SK-N-DZ (cell line): Measurements from ENCODE around the gene SEMA3A.

Experiments
- DNase-seq: peaks from one replicate; pipeline ENCODE4 v3.0.0-alpha.2; 2015; ENCODE audit warnings: low spot score

Gene SEMA3A

DNA sequence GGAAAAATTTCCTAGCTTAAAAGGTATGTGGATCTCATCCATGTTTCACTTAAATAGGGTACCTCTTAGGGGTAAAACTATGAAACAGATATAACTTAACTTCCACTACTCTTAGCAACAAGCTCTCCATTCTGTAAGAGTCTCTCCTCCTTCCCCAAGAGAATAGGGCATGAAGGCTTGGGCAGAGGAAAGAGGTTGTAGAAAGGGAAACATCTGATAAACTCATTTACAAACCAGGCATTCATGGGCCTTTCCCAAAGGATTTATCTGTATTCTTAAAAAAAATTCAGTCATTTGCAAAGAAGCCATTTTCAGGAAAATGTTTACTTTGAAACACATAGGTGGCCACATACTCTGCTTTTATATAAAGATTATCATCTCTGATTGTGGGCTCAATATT lies 82.7 kb downstream of the SEMA3A start:
- no peak for DNase-seq

DNA sequence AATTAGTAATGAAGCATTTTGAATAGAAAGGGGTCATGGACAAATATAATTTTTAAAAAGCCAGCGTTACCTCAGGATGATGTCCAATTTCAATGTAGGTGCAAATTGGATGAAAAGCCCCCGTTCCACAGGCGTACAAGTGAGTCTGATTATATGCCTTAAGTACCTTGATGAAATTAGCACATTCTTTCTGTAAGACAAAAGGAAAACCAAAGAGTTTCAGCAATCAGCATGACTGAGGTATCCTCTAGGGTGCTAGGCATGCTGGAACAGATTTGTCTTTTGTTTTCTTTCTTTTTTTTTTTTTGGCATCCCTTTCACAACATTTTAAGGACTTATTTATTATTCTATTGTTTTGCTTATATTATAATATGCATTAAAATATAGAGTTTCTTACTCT lies 84.2 kb downstream of the SEMA3A start:
- DNase-seq = no peak

DNA sequence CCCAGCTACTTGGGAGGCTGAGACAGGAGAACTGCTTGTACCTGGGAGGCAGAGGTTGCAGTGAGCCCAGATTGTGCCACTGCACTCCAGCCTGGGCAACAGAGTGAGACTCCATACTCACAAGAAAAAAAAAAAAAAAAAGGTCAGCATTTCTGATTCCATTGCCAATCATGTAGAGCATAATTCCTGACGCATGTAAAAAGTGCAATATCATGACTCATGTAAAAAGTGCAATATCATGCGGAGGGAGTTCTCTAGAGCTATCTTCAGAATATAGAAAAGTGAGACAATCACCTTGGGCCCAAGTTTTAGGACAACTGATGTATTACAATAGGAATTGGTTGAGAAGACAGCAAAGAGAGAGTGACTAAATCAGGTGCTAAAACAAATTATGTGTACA lies 85.8 kb downstream of the SEMA3A start:
- no peak for DNase-seq

DNA sequence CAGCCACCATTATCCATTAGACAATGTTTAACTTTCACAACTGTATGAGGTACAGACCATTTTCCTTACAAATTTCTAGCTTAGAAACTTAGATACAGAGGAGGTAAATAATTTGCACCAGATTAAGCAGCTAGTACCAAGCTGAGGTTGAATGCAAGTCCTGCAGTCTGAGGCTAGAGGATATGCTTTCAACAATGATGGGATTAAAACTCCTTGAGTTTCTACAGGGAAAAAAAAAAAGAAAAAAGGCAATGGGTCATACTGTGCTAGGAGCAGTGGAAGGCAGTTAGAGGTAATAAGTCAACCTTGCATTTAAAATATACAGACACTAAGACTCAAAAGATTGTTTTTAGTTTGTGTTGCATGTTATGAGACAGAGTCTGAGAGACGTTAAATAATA lies 86.5 kb downstream of the SEMA3A start:
- no peak for DNase-seq

DNA sequence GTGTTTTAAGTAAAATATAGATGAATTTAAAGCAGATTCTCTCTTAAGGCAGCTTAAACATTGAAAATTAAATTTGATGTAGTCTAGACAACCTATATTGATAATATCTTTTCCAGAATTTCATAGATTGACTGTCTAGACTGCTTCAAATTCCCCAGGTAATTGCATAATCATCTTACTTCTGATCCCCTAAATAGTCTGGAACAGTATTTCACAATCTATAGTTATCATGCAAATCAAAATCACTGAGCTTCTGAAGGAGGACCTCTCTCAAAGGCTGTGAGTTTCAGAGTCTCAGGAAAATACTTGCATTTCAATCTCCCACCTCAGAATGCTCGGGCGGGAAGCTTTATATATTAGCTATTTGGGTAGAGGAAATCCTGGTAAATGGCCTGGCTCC lies 87.3 kb downstream of the SEMA3A start:
- no peak for DNase-seq

DNA sequence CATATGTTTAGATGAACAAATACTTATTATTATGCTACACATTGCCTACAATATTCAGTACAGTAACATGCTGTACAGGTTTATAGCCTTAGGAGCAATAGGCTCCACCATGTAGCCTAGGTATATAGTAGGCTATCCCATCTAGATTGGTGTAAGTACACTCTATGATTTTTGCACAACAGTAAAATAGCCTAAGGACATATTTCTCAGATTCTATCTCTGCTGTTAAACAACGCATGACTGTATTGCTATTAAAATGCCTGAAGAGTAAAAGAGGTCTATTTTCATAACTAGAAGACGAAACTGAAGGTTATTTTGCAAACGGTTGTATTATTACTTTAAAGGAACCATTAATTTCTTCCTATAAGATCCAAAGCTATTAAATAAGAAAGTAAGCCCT lies 88.3 kb downstream of the SEMA3A start:
- DNase-seq = no peak

DNA sequence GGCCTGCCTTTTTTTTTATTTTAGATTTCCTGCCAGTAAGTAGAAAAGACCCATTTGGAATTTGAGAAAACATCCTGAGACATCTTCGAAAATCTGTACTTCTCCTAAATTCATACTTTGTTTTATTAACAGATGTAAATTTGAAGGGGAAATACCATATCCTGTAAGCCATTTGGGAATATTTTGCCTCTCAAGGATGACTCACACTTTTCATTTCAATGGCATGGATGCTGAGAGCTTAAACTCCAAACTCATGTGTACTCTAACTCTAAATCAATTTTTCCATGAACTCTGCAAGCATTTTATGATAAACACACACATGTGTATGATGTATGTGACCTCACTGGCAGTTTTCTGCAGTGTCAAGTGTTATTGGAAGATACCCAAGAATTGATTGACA lies 89.0 kb downstream of the SEMA3A start:
- no peak for DNase-seq

DNA sequence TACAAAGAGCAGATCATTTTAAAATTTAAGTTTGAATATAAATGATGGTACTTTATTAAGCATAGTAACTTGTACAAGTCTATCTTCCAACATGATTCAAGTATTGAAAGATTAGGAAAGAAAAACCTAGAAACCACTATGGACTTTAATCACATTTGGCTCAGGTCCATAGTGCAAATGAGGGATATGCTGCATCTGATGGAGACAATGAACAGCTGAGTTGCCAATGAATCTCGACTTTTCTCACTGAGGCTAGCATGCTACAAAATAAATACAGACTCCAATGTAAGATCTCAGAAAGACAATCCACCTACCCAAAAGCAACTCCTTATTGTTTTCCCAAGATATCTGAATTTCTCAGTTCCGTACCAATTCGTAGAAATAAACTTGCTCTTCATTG lies 89.8 kb downstream of the SEMA3A start:
- no peak for DNase-seq

DNA sequence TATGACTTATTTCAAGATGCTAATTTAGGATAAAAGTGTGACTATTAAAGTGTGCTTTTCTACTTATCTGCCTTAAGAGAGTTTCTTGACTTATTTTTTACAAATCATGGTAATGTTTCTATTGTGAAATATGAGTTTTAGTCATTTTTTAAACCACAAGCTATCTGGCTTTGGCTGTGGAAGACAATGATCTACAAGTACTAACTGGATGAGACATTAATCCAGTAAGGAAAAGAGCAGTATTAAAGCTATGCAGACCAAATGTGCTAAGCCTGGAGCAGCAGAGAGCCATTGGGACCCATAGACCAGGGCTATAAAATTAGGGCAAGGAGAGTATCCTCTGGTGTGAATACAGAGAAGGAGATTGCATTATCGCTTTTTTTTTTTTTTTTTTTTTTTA lies 92.4 kb downstream of the SEMA3A start:
- DNase-seq = no peak

DNA sequence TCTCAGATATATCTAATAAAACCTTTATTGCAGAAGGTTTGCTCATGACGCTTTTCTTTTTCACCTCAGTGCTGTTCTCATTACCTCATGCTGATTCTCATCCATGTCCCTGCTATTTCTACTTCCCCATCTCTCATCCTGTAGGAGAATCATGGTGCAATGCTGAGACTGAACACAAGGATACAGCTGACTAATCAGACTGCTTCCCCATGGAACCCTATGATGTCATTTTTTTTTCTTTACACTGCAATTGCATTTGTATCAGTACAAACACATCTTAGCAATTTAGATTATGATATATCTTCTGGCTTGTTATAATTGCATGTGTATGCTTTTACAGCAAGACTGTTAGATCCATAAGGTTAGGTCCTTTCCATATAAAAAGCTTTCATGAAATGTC lies 93.7 kb downstream of the SEMA3A start:
- no peak for DNase-seq

DNA sequence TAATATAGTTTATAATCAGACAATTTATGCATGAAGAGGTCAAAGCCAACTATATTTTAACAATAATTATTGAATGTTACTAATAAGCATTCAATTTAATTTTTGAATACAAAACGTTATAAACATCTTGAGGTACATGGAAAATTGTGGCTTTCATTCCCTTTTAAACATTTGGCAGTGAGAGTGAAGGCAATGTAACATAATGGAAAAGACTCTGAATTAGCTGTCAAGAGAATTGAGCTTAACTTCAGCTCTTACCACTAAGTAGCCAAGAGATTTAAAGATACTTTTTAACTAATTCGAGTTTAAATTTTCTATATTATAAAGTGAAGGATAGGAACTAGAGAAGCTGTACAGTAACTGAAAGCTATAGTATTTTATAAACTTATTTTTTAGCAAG lies 98.6 kb downstream of the SEMA3A start:
- DNase-seq = no peak

DNA sequence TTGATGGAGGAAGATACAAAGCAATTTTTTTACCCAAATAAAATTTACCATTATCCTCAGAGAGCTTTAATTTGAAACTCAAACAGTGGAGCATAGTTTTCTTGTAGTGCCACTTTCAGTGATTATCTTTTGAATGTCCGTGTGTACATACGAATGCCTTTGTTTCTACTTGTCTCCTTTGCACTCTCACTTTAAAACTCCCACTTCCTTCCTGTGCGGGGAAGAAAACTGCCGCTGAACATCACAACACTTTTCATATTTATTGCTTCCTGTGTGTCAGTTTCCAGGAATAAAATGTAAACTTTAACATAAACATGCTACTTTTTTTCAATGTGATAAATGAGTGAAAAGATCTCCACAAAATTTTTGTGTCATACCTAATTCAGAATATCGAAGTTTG lies 102.4 kb downstream of the SEMA3A start:
- DNase-seq = no peak

DNA sequence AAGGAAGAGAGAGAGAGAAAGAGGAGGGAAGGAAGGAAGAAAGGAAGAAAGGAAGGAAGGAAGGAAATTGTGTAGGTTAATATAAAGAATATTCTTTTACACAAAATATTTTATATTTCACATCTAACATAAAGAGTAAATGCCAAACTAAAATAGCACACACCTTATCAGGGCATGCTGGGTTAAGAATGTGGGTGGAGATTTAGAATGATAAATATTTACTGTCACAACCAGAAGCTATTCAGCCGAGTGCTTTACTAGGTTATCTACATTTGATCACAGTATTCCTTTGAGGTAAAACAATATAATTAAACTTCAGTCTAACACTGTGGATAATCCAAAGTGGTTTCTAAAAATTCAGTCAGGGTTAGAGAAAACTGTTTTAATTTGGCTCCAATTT lies 103.3 kb downstream of the SEMA3A start:
- DNase-seq = no peak

DNA sequence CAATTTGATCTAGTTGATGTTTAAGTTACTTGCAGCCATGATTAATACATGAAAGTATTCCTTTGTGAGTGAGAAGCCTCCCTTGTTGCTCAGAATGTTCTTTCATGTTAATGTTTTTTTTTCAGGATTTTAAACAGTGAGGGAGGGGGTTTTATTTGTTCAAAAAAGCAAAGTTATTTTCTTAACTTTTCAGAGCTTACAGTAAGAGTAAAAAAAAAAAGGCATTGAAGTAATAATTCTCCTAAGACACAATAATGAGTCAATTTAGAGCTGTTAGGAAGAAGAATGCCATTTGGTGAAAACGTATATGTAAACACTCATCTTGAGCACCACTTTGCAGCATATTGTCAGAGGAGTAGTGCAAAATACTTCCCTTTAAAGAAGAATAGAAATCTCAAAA lies 105.8 kb downstream of the SEMA3A start:
- DNase-seq = no peak

DNA sequence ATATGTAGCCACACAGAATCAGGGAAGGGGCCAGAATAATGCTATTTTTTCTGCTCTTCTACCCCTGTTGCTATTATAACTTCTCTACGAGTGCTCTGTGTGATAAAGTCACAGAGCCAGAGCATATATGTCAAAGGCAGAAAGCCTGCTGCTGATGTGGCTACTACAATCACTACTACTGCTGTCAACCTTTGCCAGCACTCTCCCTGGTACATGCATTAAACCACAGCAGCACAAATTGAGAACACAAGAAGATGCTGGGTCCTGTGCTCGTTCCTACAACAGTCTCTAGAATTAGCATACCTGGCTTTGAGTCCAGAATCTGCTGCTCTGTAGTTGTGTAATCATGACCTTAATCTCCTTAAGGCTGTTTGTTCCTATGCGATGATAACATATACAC lies 108.6 kb downstream of the SEMA3A start:
- no peak for DNase-seq

DNA sequence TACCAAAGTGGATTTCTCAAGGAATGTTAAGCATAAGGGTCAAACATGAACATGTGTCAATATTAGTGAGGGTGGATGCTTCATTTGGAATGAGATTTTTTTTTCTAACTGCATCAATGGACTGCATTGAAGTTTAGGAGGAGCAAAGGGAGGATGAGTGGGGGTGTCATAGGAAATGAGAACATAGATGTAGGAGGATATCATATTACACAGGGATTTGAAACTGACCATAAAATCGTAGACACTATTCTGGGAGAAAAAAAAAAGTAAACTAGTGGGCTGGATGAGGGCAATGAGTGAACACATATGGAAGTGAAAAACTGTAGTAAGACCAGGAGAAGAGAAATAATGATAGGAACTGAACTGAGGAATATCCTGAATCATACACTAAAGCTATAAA lies 109.4 kb downstream of the SEMA3A start:
- DNase-seq = no peak

DNA sequence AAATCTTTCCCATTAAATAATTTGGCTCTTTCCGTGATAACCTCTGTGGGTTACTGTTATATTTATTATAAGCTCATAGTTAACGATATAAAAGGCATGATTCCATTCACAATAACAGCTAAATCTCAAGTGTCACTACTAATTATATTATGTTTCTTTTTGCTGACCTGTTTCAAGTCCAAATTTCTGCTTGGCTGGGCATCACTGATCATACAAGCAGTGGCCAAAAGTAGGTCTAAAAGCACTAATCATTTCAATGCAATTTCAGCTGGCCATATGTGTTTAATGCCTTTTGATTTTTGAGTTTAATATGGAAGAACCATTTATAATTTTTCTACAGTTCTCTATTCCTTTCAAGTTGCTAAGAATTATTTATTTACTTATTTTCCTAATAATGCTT lies 110.7 kb downstream of the SEMA3A start:
- no peak for DNase-seq

DNA sequence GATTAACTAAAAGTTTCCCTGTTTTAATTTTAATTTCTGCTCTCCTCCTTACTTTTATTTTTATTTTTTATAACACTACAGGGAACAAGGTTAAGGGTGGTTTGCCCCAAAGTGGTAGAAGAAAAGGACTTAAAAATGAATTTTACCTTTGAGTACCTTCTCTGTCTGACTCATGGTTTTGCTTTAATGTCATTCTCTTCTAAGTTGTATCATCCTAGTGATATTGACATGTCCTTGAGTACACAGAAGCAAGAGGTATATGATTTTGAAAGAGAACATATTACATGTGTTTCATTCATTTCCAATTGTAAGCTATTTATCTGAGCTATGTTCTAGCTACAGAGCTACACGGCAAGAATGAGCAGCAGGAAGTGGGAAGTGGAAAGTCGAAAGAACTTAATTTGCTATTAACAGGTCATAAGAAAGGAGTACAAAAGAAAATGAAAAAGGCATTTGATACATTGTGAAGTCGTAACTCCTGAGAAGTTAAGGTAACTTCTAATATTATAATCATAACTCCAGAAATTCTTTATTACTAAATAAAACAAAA lies 112.5 kb downstream of the SEMA3A start:
- no peak for DNase-seq

DNA sequence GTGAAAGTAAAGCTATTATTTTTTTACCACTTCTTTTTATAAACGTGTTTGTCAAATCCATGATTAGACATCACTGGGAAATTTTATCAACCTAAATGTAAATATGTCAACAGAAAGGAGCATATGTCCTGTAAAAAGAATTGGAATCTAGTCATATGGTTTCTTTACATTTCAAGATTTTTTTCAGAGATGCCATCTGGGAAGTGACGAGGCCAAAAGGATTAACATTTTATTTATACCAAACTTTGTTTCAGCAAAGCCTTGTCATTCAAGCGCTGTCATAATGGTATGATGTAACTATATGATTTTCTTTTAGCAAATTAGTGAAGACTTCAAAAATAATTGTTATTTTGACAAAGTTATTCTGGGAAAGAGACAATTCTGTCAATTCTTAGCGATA lies 117.3 kb downstream of the SEMA3A start:
- DNase-seq = no peak

DNA sequence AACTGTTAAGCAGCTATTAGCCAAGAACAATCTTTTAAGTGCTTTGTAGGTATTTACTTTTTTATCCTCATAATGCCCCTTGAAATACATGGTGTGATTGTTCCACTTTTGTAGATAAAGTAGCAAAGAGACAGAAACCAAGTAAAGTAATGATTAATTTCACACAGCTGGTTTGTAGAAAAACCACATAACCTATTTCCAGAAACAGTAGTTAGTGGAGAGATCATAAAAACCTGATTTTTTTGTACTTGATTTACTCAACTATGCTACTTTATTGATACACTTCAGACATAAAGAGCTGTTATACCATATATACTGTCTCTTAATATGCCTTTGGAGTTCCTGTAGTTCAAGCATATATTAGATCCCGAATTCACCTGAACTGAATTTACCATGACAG lies 118.4 kb downstream of the SEMA3A start:
- no peak for DNase-seq

DNA sequence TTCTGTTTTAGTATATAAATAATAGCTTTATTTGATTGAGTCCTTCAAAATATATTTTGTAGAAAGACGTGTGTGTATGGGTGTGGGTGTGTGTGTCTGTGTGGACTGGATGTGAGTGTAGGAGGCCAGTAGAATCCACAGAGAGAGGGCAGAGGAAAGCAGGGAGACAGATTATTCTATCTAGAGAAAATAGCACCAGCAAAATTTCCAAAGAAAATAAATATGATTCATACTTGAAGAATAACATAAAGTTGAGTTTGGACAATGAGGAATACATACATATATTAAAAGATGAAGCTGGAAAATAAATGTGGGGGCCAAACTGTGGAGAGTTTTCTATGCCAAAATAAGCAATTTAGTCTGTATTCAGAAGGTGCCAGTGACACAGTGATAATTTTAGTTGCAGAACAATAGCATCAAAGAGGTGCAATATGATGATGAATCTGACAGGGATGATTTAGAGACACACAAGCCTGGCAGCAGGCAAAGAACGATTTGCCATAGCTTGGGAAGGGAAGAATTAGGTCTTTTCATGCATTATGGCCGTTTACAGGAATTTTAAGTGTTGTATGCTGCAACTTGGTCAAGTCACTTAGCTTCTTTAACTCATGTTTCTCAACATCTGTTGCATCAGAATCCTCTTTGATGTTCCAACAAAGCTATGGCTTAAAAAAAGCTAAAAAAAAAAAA lies 121.3 kb downstream of the SEMA3A start:
- no peak for DNase-seq

DNA sequence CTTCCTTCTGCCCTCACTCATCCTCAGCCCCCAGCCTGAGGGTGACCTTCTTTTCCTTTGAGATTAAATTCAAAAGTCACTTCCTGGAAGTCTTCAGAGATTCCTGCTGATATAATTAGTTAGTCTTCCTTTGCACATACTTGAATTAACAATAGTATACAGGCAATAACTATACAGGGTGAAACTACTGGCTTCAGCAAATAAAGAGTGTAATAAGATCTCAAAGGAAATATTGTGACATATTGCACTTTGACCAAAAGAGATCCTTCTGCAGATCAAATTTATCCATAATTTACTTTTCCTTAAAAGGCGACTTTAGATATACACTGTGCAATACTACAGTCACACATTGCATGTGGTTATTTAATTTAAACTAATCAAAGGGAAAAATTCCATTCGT lies 123.8 kb downstream of the SEMA3A start:
- no peak for DNase-seq

DNA sequence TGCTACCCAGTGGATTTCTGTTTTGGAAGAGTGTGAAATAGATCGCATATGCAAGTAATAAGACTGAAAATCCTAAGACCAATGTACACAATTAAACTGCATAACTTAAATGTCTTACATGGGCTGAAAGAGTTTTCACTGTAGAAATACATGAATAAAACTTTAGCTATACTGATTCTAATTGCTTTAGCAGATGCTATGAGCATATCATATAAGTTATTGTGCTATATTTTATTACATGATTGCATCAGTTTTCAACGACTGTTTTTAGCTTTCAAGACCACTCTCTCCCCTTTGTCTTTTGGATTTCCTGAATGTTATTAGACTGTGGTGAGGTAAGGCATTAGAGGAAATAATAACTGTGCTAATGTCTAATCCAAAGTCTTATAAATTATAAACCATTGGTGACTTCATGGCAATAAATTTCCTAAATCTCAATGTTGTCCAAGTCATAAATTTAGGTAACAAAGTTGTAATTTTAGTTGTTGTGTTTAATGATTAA lies 124.5 kb downstream of the SEMA3A start:
- no peak for DNase-seq

DNA sequence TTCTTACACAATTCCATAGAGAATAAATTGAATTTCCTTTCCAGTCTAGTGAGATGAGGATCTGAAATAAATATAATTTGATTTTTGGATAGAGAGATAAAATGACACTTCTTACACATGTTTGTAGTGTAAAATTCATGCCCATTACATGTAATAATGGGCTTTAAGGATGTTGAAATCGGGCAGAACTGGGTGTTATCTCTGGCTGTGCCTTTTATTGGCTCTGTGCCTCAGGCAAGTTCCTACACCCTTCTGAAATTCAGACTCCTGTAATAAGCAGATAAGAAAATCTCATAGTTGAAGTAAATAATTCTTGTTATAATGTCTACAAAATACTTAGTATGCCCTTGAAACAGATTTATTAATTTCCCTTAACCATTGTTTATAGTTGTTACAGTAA lies 125.6 kb downstream of the SEMA3A start:
- no peak for DNase-seq
